Panc1 (cell line): ENCODE data around the gene BLOC1S3. TPM values are rescaled to one million over a fixed set of nuclear protein-coding genes. Genes with fewer than 3 reads are reported as not detected.

Experiments
- ATAC-seq: fragments of 200-7000 bp; cut with Tn5 transposase; 2 replicates; pipeline ENCODE4 v1.9.1; 2020; ENCODE audit warnings: mild to moderate bottlenecking, moderate library complexity
- BruUV-seq: library from RNA; stranded (reverse); fragments of 400-500 nt; replicated peaks from 2 replicates; lab custom pipeline; 2021; lab: Mats Ljungman, UMichigan
- CTCF ChIA-PET: fragments of 300-600 bp; sonication (Branson Sonifier 250); formaldehyde crosslinking; loops from one replicate; lab custom pipeline; 2022; ENCODE audit warnings: antibody characterized with exemption; lab: Charles Lee
- POLR2A ChIA-PET: fragments of 300-600 bp; sonication (Branson Sonifier 250); formaldehyde crosslinking; loops from one replicate; lab custom pipeline; 2022; ENCODE audit warnings: antibody characterized with exemption; lab: Charles Lee
- DNase-seq: peaks from one replicate; pipeline ENCODE4 v3.0.0-alpha.2; 2010; ENCODE audit warnings: low read depth, low spot score
- H3K27ac ChIP-seq: 2 replicates; pipeline ENCODE4 v1.5.1; 2011; ENCODE audit warnings: mild to moderate bottlenecking, low read length, inconsistent platforms
- H3K27me3 ChIP-seq: fragments of 200-500 bp; sonication (Bioruptor generic); 2 replicates; pipeline ENCODE4 v1.6.0; 2014; ENCODE audit warnings: low read length, inconsistent platforms; ENCODE audit not compliant: control insufficient read depth, insufficient read depth
- H3K36me3 ChIP-seq: fragments of 200-500 bp; sonication (Bioruptor generic); 2 replicates; pipeline ENCODE4 v1.5.1; 2014; ENCODE audit warnings: inconsistent platforms, mild to moderate bottlenecking, low read length, moderate library complexity; ENCODE audit not compliant: control insufficient read depth, insufficient read depth
- H3K4me1 ChIP-seq: 2 replicates; pipeline ENCODE4 v1.5.1; 2011; ENCODE audit warnings: inconsistent platforms, mild to moderate bottlenecking, low read length, moderate library complexity; ENCODE audit not compliant: control insufficient read depth, insufficient read depth
- H3K4me3 ChIP-seq, 2 experiments: 2 replicates each; pipeline ENCODE4 v1.5.1; 2011 to 2012; ENCODE audit warnings: low read depth in 2 of 2, low read length in 2 of 2, mild to moderate bottlenecking in 2 of 2, inconsistent platforms in 1 of 2, moderate library complexity in 1 of 2
- H3K9me3 ChIP-seq: fragments of 200-500 bp; sonication (Bioruptor generic); 2 replicates; pipeline ENCODE4 v1.5.1; 2014; ENCODE audit warnings: low read depth, mild to moderate bottlenecking, inconsistent platforms, low read length, moderate library complexity; ENCODE audit not compliant: control insufficient read depth, insufficient read depth
- CTCF ChIP-seq: fragments of 450-650 bp; IDR thresholded peaks from 2 replicates; pipeline ENCODE4 v1.5.1; 2017; ENCODE audit warnings: mild to moderate bottlenecking
- POLR2AphosphoS5 ChIP-seq: IDR thresholded peaks from 2 replicates; pipeline ENCODE4 v1.6.1; 2012; ENCODE audit warnings: mild to moderate bottlenecking, low read depth, low read length, moderate library complexity
- REST ChIP-seq, 2 experiments: IDR thresholded peaks; 2 replicates each; pipeline ENCODE4 v1.6.1; 2011 to 2012; ENCODE audit warnings: low read depth in 2 of 2, control low read depth in 1 of 2, low read length in 1 of 2, mild to moderate bottlenecking in 1 of 2, moderate library complexity in 1 of 2; ENCODE audit not compliant: insufficient read depth in 1 of 2
- SIN3A ChIP-seq: IDR thresholded peaks from 2 replicates; pipeline ENCODE4 v1.6.1; 2012; ENCODE audit warnings: low read depth, mild to moderate bottlenecking, low read length, moderate library complexity, borderline replicate concordance; ENCODE audit not compliant: insufficient read depth
- TCF7L2 ChIP-seq: IDR thresholded peaks from 2 replicates; pipeline ENCODE4 v1.6.1; 2011; ENCODE audit warnings: mild to moderate bottlenecking, low read depth, low read length, inconsistent platforms
- in situ Hi-C: cut with HindIII; loops from 2 replicates; pipeline ENCODE4 v1.10.0; 2016; ENCODE audit warnings: low sequenced_read_pairs, low pct_unique_long_range_greater_than_20kb
- intact Hi-C: fragments of 100-400 bp; cut with micrococcal nuclease; formaldehyde crosslinking; loops from one replicate; pipeline ENCODE4 v1.10.0; 2022; ENCODE audit not compliant: unreplicated experiment
- total RNA-seq: library from RNA; stranded (reverse); gene quantifications from one replicate; pipeline ENCODE4 v1.2.1, GENCODE V29; 2021; ENCODE audit not compliant: unreplicated experiment

BLOC1S3 gene
- total RNA-seq, 1 experiment from 2014 or later, result 21.8 TPM

- Histone ChIP-seq H3K4me3 (no peak overlapping the region), H3K4me1 (no peaks in the 10 kb centered on the region), H3K36me3 (no peaks in the 10 kb centered on the region; the same call in 1 of the 2 replicates), H3K27ac (no peak overlapping the region), H3K9me3 (no peaks in the 10 kb centered on the region), H3K27me3 (no peaks in the 10 kb centered on the region)
- intact Hi-C loops, result no loop called here
- peak; percentile 11; the same call in 1 of the 2 replicates for ATAC-seq
- BruUV-seq, result no TSS peak
- in situ Hi-C loops, result no loop called here
- no peak for DNase-seq
- ChIA-PET POLR2A (no interaction called here), CTCF (interaction anchor here (0.7 kb wide), 2 partner anchors 68 to 352 kb away, joined by 3 to 4 read pairs; no protein-coding TSS in a partner anchor)
- TF ChIP-seq CTCF, result no peak; the same call in 1 of the 2 replicates
- TF ChIP-seq REST (IDR thresholded peaks at IDR 0.05; ENCODE audit: insufficient read depth in 1 of 2, low read depth in 2 of 2, low read length in 1 of 2), result no peak
- no peak for TF ChIP-seq SIN3A
- no peak for TF ChIP-seq TCF7L2
- no peak for TF ChIP-seq POLR2AphosphoS5
Measured at GRCh38 chr19:45147835-45148676, 30.5 kb upstream of the BLOC1S3 start.

- ChIA-PET POLR2A (no interaction called here), CTCF (no interaction called here)
- intact Hi-C loops (no loop called here), in situ Hi-C loops (no loop called here)
- TF ChIP-seq REST (IDR thresholded peaks at IDR 0.05; ENCODE audit: insufficient read depth in 1 of 2, low read depth in 2 of 2, low read length in 1 of 2), result no peak
- TF ChIP-seq POLR2AphosphoS5, result no peak
- no peak for TF ChIP-seq TCF7L2
- no peak for TF ChIP-seq CTCF
- TF ChIP-seq SIN3A, result no peak
- Histone ChIP-seq H3K9me3 (no peaks in the 10 kb centered on the region), H3K27me3 (no peaks in the 10 kb centered on the region), H3K27ac (no peak overlapping the region), H3K4me1 (no peaks in the 10 kb centered on the region), H3K4me3 (no peak overlapping the region), H3K36me3 (no peaks in the 10 kb centered on the region; the same call in 1 of the 2 replicates)
- BruUV-seq, result no TSS peak
- DNase-seq (no peak), ATAC-seq (no peak)
Measured at GRCh38 chr19:45149129-45149528, 29.5 kb upstream of the BLOC1S3 start.
